GM12878 (cell line): ENCODE data around the gene BORCS5.

Experiments used
- BACH1 ChIP-seq: fragments of 450-650 bp; IDR thresholded peaks from 2 replicates; pipeline ENCODE4 v1.6.1; 2017; ENCODE audit warnings: mild to moderate bottlenecking, borderline replicate concordance
- EGR1 ChIP-seq, 2 experiments: IDR thresholded peaks; 1 replicate in 1 of 2; 2 replicates in 1 of 2; pipeline ENCODE4 v1.6.1; 2011 to 2012; ENCODE audit warnings: low read depth in 2 of 2, low read length in 2 of 2, borderline replicate concordance in 1 of 2, mild to moderate bottlenecking in 1 of 2, moderate library complexity in 1 of 2
- EP300 ChIP-seq, 2 experiments: fragments of 150-350 bp in 1 of 2; IDR thresholded peaks; 2 replicates each; pipeline ENCODE4 v1.6.1; 2011 to 2012; ENCODE audit warnings: low read depth in 2 of 2, low read length in 2 of 2, borderline replicate concordance in 1 of 2, improper control_type of control experiment in 1 of 2, inconsistent platforms in 1 of 2; ENCODE audit not compliant: control insufficient read depth in 1 of 2
- RAD51 ChIP-seq: fragments of 450-650 bp; IDR thresholded peaks from 2 replicates; pipeline ENCODE4 v1.6.1; 2016; ENCODE audit warnings: moderate library complexity, mild to moderate bottlenecking, inconsistent platforms
- YY1 ChIP-seq: IDR thresholded peaks from 2 replicates; pipeline ENCODE4 v1.6.1; 2011; ENCODE audit warnings: low read depth, mild to moderate bottlenecking, low read length
- TF ChIP-seq, protein P1 (sequence below), 3 experiments: IDR thresholded peaks in 2 of 3; conservative IDR thresholded peaks in 1 of 3; 2 replicates each; pipeline ENCODE4 v1.5.1; 2011; ENCODE audit warnings: low read depth in 3 of 3, low read length in 3 of 3, mild to moderate bottlenecking in 3 of 3, control low read depth in 2 of 3, moderate library complexity in 2 of 3, inconsistent platforms in 1 of 3, mixed read lengths in 1 of 3; ENCODE audit not compliant: control insufficient read depth in 2 of 3, insufficient read depth in 1 of 3; ENCODE audit errors: extremely low read depth in 1 of 3
- TF ChIP-seq, protein P2 (sequence below): IDR thresholded peaks from 2 replicates; pipeline ENCODE4 v1.6.1; 2011; ENCODE audit warnings: borderline replicate concordance, low read depth, mild to moderate bottlenecking, moderate library complexity, mixed read lengths, low read length; ENCODE audit not compliant: insufficient read depth; ENCODE audit errors: extremely low read length
- TF ChIP-seq, protein P3 (sequence below): IDR thresholded peaks from 2 replicates; pipeline ENCODE4 v1.6.1; 2012; ENCODE audit warnings: low read length, inconsistent platforms

DNA sequence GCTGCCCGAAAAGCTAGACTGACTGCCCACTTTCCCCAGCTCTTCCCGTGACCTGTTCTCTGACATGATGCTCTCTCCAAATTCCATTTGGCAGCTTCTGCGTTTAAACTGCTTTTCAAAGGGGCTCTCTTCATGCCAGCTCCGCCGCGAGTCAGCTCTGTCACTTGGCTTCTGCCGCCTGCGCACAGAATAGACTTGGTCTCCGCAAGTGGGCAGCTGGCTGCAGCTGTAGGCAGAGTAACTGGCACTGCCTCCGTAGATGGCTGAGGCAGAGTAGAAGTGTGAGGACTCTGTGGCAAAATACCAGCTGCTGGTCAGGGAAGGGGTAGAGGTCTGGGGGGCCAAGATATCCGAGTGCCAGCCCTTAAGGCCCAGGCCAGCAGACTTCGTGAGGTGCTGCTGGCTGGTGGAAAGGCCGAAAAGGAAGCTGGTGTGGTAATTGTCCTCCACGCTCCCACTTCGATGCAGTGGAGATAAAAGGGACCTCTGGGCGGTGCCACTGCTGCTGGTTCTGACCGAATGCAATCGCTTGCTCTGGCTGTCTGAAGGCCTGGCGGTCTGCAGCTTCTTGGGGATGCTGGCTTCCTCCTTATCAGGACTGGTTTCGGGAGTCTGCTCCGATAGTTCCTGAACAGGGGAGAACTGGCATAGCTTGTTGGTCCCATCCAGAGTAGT lies 120.1 kb downstream of the BORCS5 start:
- TF ChIP-seq, protein P1, sequence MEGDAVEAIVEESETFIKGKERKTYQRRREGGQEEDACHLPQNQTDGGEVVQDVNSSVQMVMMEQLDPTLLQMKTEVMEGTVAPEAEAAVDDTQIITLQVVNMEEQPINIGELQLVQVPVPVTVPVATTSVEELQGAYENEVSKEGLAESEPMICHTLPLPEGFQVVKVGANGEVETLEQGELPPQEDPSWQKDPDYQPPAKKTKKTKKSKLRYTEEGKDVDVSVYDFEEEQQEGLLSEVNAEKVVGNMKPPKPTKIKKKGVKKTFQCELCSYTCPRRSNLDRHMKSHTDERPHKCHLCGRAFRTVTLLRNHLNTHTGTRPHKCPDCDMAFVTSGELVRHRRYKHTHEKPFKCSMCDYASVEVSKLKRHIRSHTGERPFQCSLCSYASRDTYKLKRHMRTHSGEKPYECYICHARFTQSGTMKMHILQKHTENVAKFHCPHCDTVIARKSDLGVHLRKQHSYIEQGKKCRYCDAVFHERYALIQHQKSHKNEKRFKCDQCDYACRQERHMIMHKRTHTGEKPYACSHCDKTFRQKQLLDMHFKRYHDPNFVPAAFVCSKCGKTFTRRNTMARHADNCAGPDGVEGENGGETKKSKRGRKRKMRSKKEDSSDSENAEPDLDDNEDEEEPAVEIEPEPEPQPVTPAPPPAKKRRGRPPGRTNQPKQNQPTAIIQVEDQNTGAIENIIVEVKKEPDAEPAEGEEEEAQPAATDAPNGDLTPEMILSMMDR (IDR thresholded peaks at IDR 0.05 in 2 of 3, conservative IDR thresholded peaks at IDR 0.05 in 1 of 3; ENCODE audit: control insufficient read depth in 2 of 3, extremely low read depth in 1 of 3, insufficient read depth in 1 of 3, low read depth in 3 of 3, low read length in 3 of 3) = no peak
- TF ChIP-seq, protein P2, sequence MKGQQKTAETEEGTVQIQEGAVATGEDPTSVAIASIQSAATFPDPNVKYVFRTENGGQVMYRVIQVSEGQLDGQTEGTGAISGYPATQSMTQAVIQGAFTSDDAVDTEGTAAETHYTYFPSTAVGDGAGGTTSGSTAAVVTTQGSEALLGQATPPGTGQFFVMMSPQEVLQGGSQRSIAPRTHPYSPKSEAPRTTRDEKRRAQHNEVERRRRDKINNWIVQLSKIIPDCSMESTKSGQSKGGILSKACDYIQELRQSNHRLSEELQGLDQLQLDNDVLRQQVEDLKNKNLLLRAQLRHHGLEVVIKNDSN = no peak
- TF ChIP-seq YY1 = no peak
- TF ChIP-seq, protein P3, sequence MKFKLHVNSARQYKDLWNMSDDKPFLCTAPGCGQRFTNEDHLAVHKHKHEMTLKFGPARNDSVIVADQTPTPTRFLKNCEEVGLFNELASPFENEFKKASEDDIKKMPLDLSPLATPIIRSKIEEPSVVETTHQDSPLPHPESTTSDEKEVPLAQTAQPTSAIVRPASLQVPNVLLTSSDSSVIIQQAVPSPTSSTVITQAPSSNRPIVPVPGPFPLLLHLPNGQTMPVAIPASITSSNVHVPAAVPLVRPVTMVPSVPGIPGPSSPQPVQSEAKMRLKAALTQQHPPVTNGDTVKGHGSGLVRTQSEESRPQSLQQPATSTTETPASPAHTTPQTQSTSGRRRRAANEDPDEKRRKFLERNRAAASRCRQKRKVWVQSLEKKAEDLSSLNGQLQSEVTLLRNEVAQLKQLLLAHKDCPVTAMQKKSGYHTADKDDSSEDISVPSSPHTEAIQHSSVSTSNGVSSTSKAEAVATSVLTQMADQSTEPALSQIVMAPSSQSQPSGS = no peak
- no peak for TF ChIP-seq EP300 (IDR thresholded peaks at IDR 0.05; ENCODE audit: borderline replicate concordance in 1 of 2, control insufficient read depth in 1 of 2, low read depth in 2 of 2, low read length in 2 of 2)
- TF ChIP-seq EGR1 (IDR thresholded peaks at IDR 0.05; ENCODE audit: borderline replicate concordance in 1 of 2, low read depth in 2 of 2, low read length in 2 of 2) = no peak
- no peak for TF ChIP-seq BACH1
- TF ChIP-seq RAD51 = no peak
